Measurements from ENCODE around the gene CCIN.

DNA sequence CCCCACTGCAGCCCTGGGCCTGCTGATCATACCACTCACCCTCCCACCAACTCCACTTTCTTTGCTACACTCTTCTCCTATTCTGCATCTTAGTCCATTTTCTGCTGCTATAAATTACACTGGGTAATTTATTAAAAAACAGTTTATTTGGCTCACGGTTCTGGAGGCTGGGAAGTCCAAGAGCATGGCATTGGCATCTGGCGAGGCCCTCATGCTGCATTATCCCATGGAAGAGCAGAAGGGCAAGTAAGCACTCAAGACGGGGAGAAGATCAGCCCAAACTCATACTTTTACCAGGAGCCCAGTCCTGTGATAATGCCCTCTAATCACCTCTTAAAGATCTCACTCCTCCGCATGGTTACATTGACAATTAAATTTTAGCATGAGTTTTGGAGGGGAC, 23.2 kb upstream of the CCIN start:
- TF ChIP-seq, protein P1, sequence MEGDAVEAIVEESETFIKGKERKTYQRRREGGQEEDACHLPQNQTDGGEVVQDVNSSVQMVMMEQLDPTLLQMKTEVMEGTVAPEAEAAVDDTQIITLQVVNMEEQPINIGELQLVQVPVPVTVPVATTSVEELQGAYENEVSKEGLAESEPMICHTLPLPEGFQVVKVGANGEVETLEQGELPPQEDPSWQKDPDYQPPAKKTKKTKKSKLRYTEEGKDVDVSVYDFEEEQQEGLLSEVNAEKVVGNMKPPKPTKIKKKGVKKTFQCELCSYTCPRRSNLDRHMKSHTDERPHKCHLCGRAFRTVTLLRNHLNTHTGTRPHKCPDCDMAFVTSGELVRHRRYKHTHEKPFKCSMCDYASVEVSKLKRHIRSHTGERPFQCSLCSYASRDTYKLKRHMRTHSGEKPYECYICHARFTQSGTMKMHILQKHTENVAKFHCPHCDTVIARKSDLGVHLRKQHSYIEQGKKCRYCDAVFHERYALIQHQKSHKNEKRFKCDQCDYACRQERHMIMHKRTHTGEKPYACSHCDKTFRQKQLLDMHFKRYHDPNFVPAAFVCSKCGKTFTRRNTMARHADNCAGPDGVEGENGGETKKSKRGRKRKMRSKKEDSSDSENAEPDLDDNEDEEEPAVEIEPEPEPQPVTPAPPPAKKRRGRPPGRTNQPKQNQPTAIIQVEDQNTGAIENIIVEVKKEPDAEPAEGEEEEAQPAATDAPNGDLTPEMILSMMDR (IDR thresholded peaks at IDR 0.05): no peak
- TF ChIP-seq EP300 (IDR thresholded peaks at IDR 0.05) (no peak), POLR2A (IDR thresholded peaks at IDR 0.05) (no peak)

Data from suprapubic skin (tissue), 3 donors.